Colonic mucosa (tissue), 4 donors: Measurements from ENCODE around the gene BATF3. TPM values are rescaled to one million over a fixed set of nuclear protein-coding genes. Genes with fewer than 3 reads are reported as not detected.
"Not testable (repeated sequence)": the region's sequence is repeated elsewhere in the genome, so short reads cannot be mapped to it uniquely, and the experiment has no call there.

Source experiments
- DNase-seq: peaks from one replicate; pipeline ENCODE4 v3.0.0-alpha.2; 2020
- H3K27ac ChIP-seq: fragments of 200-600 bp; one replicate; pipeline ENCODE4 v1.8.0; 2021
- H3K27me3 ChIP-seq: fragments of 200-600 bp; one replicate; pipeline ENCODE4 v1.8.0; 2021
- H3K36me3 ChIP-seq: fragments of 200-600 bp; one replicate; pipeline ENCODE4 v1.8.0; 2021
- H3K4me1 ChIP-seq: fragments of 200-600 bp; one replicate; pipeline ENCODE4 v1.8.0; 2021; ENCODE audit warnings: mild to moderate bottlenecking
- H3K4me3 ChIP-seq: fragments of 200-600 bp; one replicate; pipeline ENCODE4 v1.8.0; 2021
- H3K9ac ChIP-seq, 2 donors: one replicate each; pipeline ENCODE4 v1.7.0; 2013; ENCODE audit warnings: control low read depth in 2 of 2, low read depth in 2 of 2, low read length in 2 of 2
- H3K9me3 ChIP-seq: fragments of 200-600 bp; one replicate; pipeline ENCODE4 v1.8.0; 2021
- CTCF ChIP-seq: fragments of 200-600 bp; IDR thresholded peaks from one replicate; pipeline ENCODE4 v1.8.0; 2022; ENCODE audit warnings: antibody characterized with exemption, mild to moderate bottlenecking
- intact Hi-C: fragments of 100-400 bp; cut with DNase I; formaldehyde crosslinking; loops from one replicate; pipeline ENCODE4 v1.14.1; 2022
- total RNA-seq, 2 donors: library from RNA; stranded (reverse); fragmentation: NEBNext Ultra II Directional in 1 of 2; extraction: Animal tissue kit (Norgen Biotek cat#: 25700) in 1 of 2; gene quantifications; one replicate each; pipeline ENCODE4 v1.2.1, GENCODE V29; 2021
- donor health status: healthy.
- donor health status: DM: no; HTN: no; CAD: no.
- donor health status: DM: no; HTN: no; CAD: no.

The BATF3 gene
- total RNA-seq, 2 donors from 2014 or later: 0.74 to 0.88 TPM

GRCh38 chr1:212665241-212666115, 34.2 kb downstream of the BATF3 start:
- intact Hi-C loops: loop anchor here (5.0 to 10.0 kb wide), 2 partner anchors 117 to 319 kb away; no protein-coding TSS in a partner anchor
- Histone ChIP-seq H3K4me1 (peaks cover 4% of the 10 kb centered on the region), H3K4me3 (peak overlapping the region; percentile 38), H3K27ac (peak overlapping the region; percentile 46), H3K9ac (peak overlapping the region in 1 of 2 donors; percentile 53), H3K27me3 (no peaks in the 10 kb centered on the region), H3K36me3 (no peaks in the 10 kb centered on the region), H3K9me3 (no peaks in the 10 kb centered on the region)
- peak; percentile 82 for DNase-seq
- TF ChIP-seq CTCF: peak; percentile 92

GRCh38 chr1:212664409-212665199, 35.0 kb downstream of the BATF3 start:
- Histone ChIP-seq H3K9ac (no peak overlapping the region), H3K9me3 (no peaks in the 10 kb centered on the region), H3K27ac (peak overlapping the region; percentile 46), H3K4me1 (peaks cover 4% of the 10 kb centered on the region), H3K27me3 (no peaks in the 10 kb centered on the region), H3K4me3 (no peak overlapping the region), H3K36me3 (no peaks in the 10 kb centered on the region)
- no peak for TF ChIP-seq CTCF
- intact Hi-C loops: loop anchor here (5.0 to 10.0 kb wide), 2 partner anchors 118 to 320 kb away; no protein-coding TSS in a partner anchor
- DNase-seq: no peak

GRCh38 chr1:212658250-212658649, 41.4 kb downstream of the BATF3 start:
- DNase-seq, H3K4me3 ChIP-seq, H3K9ac ChIP-seq, H3K27me3 ChIP-seq, H3K36me3 ChIP-seq, H3K4me1 ChIP-seq, intact Hi-C loops, H3K9me3 ChIP-seq, H3K27ac ChIP-seq: not testable (repeated sequence)

GRCh38 chr1:212656730-212657129, 42.9 kb downstream of the BATF3 start:
- Histone ChIP-seq H3K27ac (no peak overlapping the region), H3K4me1 (no peaks in the 10 kb centered on the region), H3K27me3 (no peaks in the 10 kb centered on the region), H3K4me3 (no peak overlapping the region), H3K9ac (no peak overlapping the region), H3K9me3 (no peaks in the 10 kb centered on the region), H3K36me3 (no peaks in the 10 kb centered on the region)
- no peak for TF ChIP-seq CTCF
- intact Hi-C loops: no loop called here
- DNase-seq: no peak

DNA sequence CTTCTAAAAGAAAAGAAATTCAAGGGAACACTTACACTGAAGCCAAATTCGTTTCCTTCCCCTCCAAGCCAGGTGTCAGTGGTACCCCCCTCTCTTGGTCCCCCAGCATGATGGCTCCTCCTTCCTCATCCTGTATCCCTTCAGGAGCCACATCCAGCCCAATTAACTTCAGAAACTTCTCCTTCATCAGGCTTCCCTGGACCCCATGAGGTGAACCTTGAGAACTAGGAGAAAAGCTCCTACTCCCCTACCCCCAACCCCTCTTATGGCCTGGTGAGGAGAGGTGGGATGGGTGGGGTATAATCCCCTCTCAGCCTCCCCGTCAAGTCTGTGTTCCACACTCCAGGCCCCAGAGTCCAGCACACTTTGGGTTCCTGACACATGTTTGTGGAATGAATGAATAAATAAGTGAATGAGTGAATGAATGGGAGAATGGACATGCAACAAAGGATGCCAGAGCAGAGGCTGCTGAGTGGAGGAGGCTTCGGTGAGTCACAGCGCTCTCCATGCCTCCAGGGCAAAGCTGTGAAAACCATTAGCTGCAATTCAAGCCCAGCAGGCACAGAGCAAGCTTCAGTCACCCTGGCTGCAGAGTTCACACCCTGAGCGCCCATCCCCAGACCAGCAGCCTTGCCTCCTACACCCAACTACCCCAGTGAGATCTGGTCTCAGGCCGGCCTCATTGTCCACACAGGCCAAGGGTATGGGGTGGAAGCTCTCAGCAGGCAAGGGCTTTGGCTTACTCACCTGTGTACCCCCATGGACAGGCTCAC, 43.8 kb downstream of the BATF3 start:
- H3K9ac ChIP-seq: no peak overlapping the region
- H3K27ac ChIP-seq: no peak overlapping the region
- H3K9me3 ChIP-seq: no peaks in the 10 kb centered on the region
- TF ChIP-seq CTCF: no peak
- H3K4me3 ChIP-seq: no peak overlapping the region
- H3K4me1 ChIP-seq: no peaks in the 10 kb centered on the region
- H3K36me3 ChIP-seq: no peaks in the 10 kb centered on the region
- H3K27me3 ChIP-seq: no peaks in the 10 kb centered on the region
- intact Hi-C loops: no loop called here
- DNase-seq: no peak
